Astrocyte (in vitro differentiated cells and primary cell): Measurements from ENCODE around the gene HEG1.

Source experiments
- CTCF ChIP-seq: IDR thresholded peaks from 2 replicates; pipeline ENCODE4 v1.5.1; 2011; ENCODE audit warnings: low read depth, mild to moderate bottlenecking, inconsistent platforms, low read length, moderate library complexity; ENCODE audit not compliant: insufficient read depth
- EZH2 ChIP-seq: IDR thresholded peaks from 2 replicates; pipeline ENCODE4 v1.6.1; 2012; ENCODE audit warnings: mild to moderate bottlenecking, low read length, inconsistent platforms; ENCODE audit not compliant: insufficient read depth

GRCh38 chr3:125059488-125060245 lies 3.9 kb upstream of the HEG1 start:
- TF ChIP-seq CTCF = peak; percentile 28
- TF ChIP-seq EZH2 = no peak
